GM19025 (cell line): ENCODE results near the gene KIF5C.
A peak's percentile ranks its signal among the peaks of the same experiment; 100 is the strongest.

Experiments
- ATAC-seq: cut with Tn5 transposase; IDR thresholded peaks from one replicate; pipeline ENCODE4 v1.9.1; 2021; ENCODE audit warnings: mild to moderate bottlenecking, low read depth, moderate library complexity; ENCODE audit not compliant: unreplicated experiment

The KIF5C gene

GRCh38 chr2:148922776-148923475, 47.9 kb downstream of the KIF5C start:
- ATAC-seq, result no peak

- no peak for ATAC-seq
These were observed 49.6 kb downstream of the KIF5C start for GRCh38 chr2:148924514-148925178.

GRCh38 chr2:148926291-148926961, 51.4 kb downstream of the KIF5C start:
- peak; percentile 74 for ATAC-seq

- peak; percentile 51 for ATAC-seq
These were observed 52.0 kb downstream of the KIF5C start for GRCh38 chr2:148926981-148927401.

- no peak for ATAC-seq
These were observed 53.4 kb downstream of the KIF5C start for GRCh38 chr2:148928395-148928794.

GRCh38 chr2:148930046-148930775, 55.2 kb downstream of the KIF5C start:
- ATAC-seq, result no peak

- ATAC-seq, result no peak
These were observed 57.5 kb downstream of the KIF5C start for GRCh38 chr2:148932536-148932935.

- no peak for ATAC-seq
These were observed 58.4 kb downstream of the KIF5C start for GRCh38 chr2:148933456-148933855.

GRCh38 chr2:148935791-148936190, 60.8 kb downstream of the KIF5C start:
- no peak for ATAC-seq

- no peak for ATAC-seq
These were observed 61.9 kb downstream of the KIF5C start for GRCh38 chr2:148936857-148937450.

GRCh38 chr2:148939271-148939670, 64.2 kb downstream of the KIF5C start:
- no peak for ATAC-seq

GRCh38 chr2:148943097-148943496, 68.1 kb downstream of the KIF5C start:
- ATAC-seq, result no peak

- ATAC-seq, result no peak
These were observed 69.5 kb downstream of the KIF5C start for GRCh38 chr2:148944536-148944935.

- ATAC-seq, result no peak
These were observed 72.3 kb downstream of the KIF5C start for GRCh38 chr2:148947299-148947698.

- ATAC-seq, result no peak
These were observed 73.8 kb downstream of the KIF5C start for GRCh38 chr2:148948868-148949267.

- ATAC-seq, result no peak
These were observed 74.3 kb downstream of the KIF5C start for GRCh38 chr2:148949348-148949747.

GRCh38 chr2:148952621-148953020, 77.6 kb downstream of the KIF5C start:
- ATAC-seq, result no peak

- no peak for ATAC-seq
These were observed 78.4 kb downstream of the KIF5C start for GRCh38 chr2:148953426-148953825.

GRCh38 chr2:148954536-148954935, 79.5 kb downstream of the KIF5C start:
- no peak for ATAC-seq

GRCh38 chr2:148955798-148956197, 80.8 kb downstream of the KIF5C start:
- no peak for ATAC-seq

- ATAC-seq, result no peak
These were observed 82.0 kb downstream of the KIF5C start for GRCh38 chr2:148957023-148957422.
